H1 (cell line): Measurements from ENCODE around the gene HPRT1.

Experiments
- CHD1 ChIP-seq: IDR thresholded peaks from 2 replicates; pipeline ENCODE4 v1.6.1; 2012; ENCODE audit warnings: low read depth, low read length, improper control_type of control experiment
- CTCF ChIP-seq, 3 experiments: IDR thresholded peaks; 1 replicate in 2 of 3; 2 replicates in 1 of 3; pipeline versions ENCODE4 v1.5.1 to v1.6.1; 2011; ENCODE audit warnings: low read length in 3 of 3, mild to moderate bottlenecking in 3 of 3, inconsistent platforms in 2 of 3, low read depth in 1 of 3, moderate library complexity in 1 of 3; ENCODE audit not compliant: insufficient read depth in 1 of 3; ENCODE audit errors: control extremely low read depth in 1 of 3
- EP300 ChIP-seq, 2 experiments: IDR thresholded peaks; 1 replicate in 1 of 2; 2 replicates in 1 of 2; pipeline ENCODE4 v1.6.1; 2011 to 2012; ENCODE audit warnings: low read depth in 2 of 2, low read length in 2 of 2, mild to moderate bottlenecking in 2 of 2, borderline replicate concordance in 1 of 2, inconsistent platforms in 1 of 2, moderate library complexity in 1 of 2
- EZH2 ChIP-seq: fragments of 200-600 bp; sonication (generic); IDR thresholded peaks from 2 replicates; pipeline ENCODE4 v1.7.1; 2012; ENCODE audit warnings: low read depth, mild to moderate bottlenecking, moderate library complexity, low read length, inconsistent platforms; ENCODE audit not compliant: severe bottlenecking
- NRF1 ChIP-seq: IDR thresholded peaks from 2 replicates; pipeline ENCODE4 v1.6.1; 2011; ENCODE audit warnings: mild to moderate bottlenecking, low read depth, low read length, improper control_type of control experiment
- POLR2AphosphoS5 ChIP-seq: IDR thresholded peaks from 2 replicates; pipeline ENCODE4 v1.6.1; 2011; ENCODE audit warnings: low read depth, low read length
- RFX5 ChIP-seq: IDR thresholded peaks from 2 replicates; pipeline ENCODE4 v1.6.1; 2011; ENCODE audit warnings: low read depth, low read length, improper control_type of control experiment, borderline replicate concordance
- SIN3A ChIP-seq, 2 experiments: IDR thresholded peaks in 1 of 2; conservative IDR thresholded peaks in 1 of 2; 2 replicates each; pipeline ENCODE4 v1.6.1; 2011 to 2012; ENCODE audit warnings: low read length in 2 of 2, improper control_type of control experiment in 1 of 2, low read depth in 1 of 2, mild to moderate bottlenecking in 1 of 2

- TF ChIP-seq POLR2AphosphoS5 (no peak), CTCF (IDR thresholded peaks at IDR 0.05; ENCODE audit: control extremely low read depth in 1 of 3, insufficient read depth in 1 of 3, low read depth in 1 of 3, low read length in 3 of 3) (no peak), EP300 (IDR thresholded peaks at IDR 0.05; ENCODE audit: borderline replicate concordance in 1 of 2, low read depth in 2 of 2, low read length in 2 of 2) (no peak), SIN3A (conservative IDR thresholded peaks at IDR 0.05 in 1 of 2, IDR thresholded peaks at IDR 0.05 in 1 of 2; ENCODE audit: low read depth in 1 of 2, low read length in 2 of 2) (no peak), NRF1 (no peak), EZH2 (no peak), CHD1 (no peak), RFX5 (no peak)
Measured at GRCh38 chrX:134543288-134543687, 83.3 kb downstream of the HPRT1 start.
